ENCODE data around the gene OR5L2. TPM values are rescaled to one million over a fixed set of nuclear protein-coding genes. Genes with fewer than 3 reads are reported as not detected.

The OR5L2 gene
- not detected in 2 replicates for total RNA-seq

GRCh38 chr11:55826919-55827318, at the start of gene OR5L2:
Gene OR5L2 (plus strand): TSS chr11:55827219. CDS start chr11:55827219, 0 bp downstream.

GRCh38 chr11:55795256-55795655, 31.8 kb upstream of the OR5L2 start, which contains the start of gene OR5D14:
Gene OR5D14 (plus strand): TSS chr11:55795556. CDS start chr11:55795556, 0 bp downstream.

GRCh38 chr11:55811067-55811466, 16.0 kb upstream of the OR5L2 start, which contains the start of gene OR5L1:
Gene OR5L1 (plus strand): TSS chr11:55811367. CDS start chr11:55811467, 100 bp downstream.

GRCh38 chr11:55819330-55819729, 7.7 kb upstream of the OR5L2 start, which contains the start of gene OR5D18:
Gene OR5D18 (plus strand): TSS chr11:55819630. CDS start chr11:55819630, 0 bp downstream.

GRCh38 chr11:55838452-55838851, 11.4 kb downstream of the OR5L2 start, which contains the start of gene OR5D16:
Gene OR5D16 (plus strand): TSS chr11:55838752. CDS start chr11:55838752, 0 bp downstream.

Other genes starting within 250 kb of the OR5L2 start
- not detected in 2 replicates for gene OR4C11, start 219.6 kb upstream of the OR5L2 start, total RNA-seq
- not detected in 2 replicates for gene OR4P4, start 192.1 kb upstream of the OR5L2 start, total RNA-seq
- gene OR4S2, start 178.9 kb upstream of the OR5L2 start, total RNA-seq, result not detected in 2 replicates
- not detected in 2 replicates for gene OR4C6, start 165.0 kb upstream of the OR5L2 start, total RNA-seq
- not detected in 2 replicates for gene OR5D13, start 53.8 kb upstream of the OR5L2 start, total RNA-seq
- not detected in 2 replicates for gene OR5D14, start 31.7 kb upstream of the OR5L2 start, total RNA-seq
- gene OR5L1, start 15.9 kb upstream of the OR5L2 start, total RNA-seq, result not detected in 2 replicates
- gene OR5D18, start 7.6 kb upstream of the OR5L2 start, total RNA-seq, result not detected in 2 replicates
- gene OR5D16, start 11.5 kb downstream of the OR5L2 start, total RNA-seq, result not detected in 2 replicates
- not detected in 2 replicates for gene TRIM51, start 56.1 kb downstream of the OR5L2 start, total RNA-seq
- gene OR5W2, start 87.4 kb downstream of the OR5L2 start, total RNA-seq, result not detected in 2 replicates
- not detected in 2 replicates for gene OR5I1, start 109.2 kb downstream of the OR5L2 start, total RNA-seq
- not detected in 2 replicates for gene OR10AG1, start 142.7 kb downstream of the OR5L2 start, total RNA-seq
- not detected in 2 replicates for gene OR5F1, start 167.4 kb downstream of the OR5L2 start, total RNA-seq
- gene OR5AS1, start 200.4 kb downstream of the OR5L2 start, total RNA-seq, result not detected in 2 replicates

Measured in cardiac atrium fibroblast (primary cell).